Adrenal gland (tissue), 5 donors: ENCODE results near the gene KLK6.

Source experiments
- POLR2A ChIP-seq, 2 donors: fragments of 450-650 bp; IDR thresholded peaks; one replicate each; pipeline ENCODE4 v1.6.1; 2017; ENCODE audit warnings: antibody characterized with exemption in 2 of 2, mild to moderate bottlenecking in 2 of 2, moderate library complexity in 1 of 2
- TF ChIP-seq, protein P1 (sequence below), 6 experiments: fragments of 450-650 bp in 4 of 6; fragments of 200-600 bp in 2 of 6; sonication (generic) in 1 of 6; IDR thresholded peaks; 1 replicate in 5 of 6; 2 replicates in 1 of 6; pipeline versions ENCODE4 v1.5.1 to v1.8.0; 2016 to 2021; ENCODE audit warnings: antibody characterized with exemption in 6 of 6, mild to moderate bottlenecking in 2 of 6, moderate library complexity in 1 of 6
- donor health status: DM: no; HTN: no; CAD: no.

DNA sequence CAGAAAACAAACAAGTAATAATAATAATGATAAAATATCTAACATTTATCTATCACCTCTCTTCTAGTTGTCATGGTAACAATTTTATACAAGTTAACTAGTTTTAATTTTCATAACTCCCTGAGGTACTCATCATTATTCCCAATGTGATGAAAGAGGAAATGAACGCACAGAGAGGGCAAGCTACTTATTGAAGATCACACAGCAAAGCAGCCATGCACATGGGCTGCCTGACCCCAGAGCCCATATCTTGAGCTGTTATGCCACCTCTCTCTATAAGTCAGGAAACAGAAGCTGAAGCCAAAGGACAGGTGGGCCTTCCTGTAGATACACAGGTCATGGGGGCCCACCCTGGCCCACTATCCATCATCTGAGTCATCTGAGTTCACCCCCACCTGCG, 53.3 kb downstream of the KLK6 start:
- TF ChIP-seq, protein P1, sequence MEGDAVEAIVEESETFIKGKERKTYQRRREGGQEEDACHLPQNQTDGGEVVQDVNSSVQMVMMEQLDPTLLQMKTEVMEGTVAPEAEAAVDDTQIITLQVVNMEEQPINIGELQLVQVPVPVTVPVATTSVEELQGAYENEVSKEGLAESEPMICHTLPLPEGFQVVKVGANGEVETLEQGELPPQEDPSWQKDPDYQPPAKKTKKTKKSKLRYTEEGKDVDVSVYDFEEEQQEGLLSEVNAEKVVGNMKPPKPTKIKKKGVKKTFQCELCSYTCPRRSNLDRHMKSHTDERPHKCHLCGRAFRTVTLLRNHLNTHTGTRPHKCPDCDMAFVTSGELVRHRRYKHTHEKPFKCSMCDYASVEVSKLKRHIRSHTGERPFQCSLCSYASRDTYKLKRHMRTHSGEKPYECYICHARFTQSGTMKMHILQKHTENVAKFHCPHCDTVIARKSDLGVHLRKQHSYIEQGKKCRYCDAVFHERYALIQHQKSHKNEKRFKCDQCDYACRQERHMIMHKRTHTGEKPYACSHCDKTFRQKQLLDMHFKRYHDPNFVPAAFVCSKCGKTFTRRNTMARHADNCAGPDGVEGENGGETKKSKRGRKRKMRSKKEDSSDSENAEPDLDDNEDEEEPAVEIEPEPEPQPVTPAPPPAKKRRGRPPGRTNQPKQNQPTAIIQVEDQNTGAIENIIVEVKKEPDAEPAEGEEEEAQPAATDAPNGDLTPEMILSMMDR (IDR thresholded peaks at IDR 0.05): no peak
- TF ChIP-seq POLR2A (IDR thresholded peaks at IDR 0.05): no peak
